ENCODE measurements around the gene LRRC41.

DNA sequence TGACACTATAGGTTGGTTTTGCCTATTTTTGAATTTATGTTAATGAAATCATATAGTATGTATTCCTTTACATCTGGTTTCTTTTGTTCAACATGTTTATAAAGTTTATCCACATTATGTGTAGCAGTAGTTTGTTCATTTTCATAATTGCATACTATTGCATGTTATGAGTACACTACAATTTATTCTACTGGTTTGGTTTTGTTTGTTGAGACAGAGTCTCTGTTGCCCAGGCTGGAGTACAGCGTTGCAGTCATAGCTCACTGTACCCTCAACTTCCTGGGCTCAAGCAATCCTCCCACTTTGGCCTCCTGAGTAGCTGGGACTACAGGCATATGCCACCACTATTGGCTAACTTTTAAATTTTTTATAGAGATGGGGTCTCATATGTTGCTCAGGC, 34.8 kb downstream of the LRRC41 start:
- TF ChIP-seq, protein P1, sequence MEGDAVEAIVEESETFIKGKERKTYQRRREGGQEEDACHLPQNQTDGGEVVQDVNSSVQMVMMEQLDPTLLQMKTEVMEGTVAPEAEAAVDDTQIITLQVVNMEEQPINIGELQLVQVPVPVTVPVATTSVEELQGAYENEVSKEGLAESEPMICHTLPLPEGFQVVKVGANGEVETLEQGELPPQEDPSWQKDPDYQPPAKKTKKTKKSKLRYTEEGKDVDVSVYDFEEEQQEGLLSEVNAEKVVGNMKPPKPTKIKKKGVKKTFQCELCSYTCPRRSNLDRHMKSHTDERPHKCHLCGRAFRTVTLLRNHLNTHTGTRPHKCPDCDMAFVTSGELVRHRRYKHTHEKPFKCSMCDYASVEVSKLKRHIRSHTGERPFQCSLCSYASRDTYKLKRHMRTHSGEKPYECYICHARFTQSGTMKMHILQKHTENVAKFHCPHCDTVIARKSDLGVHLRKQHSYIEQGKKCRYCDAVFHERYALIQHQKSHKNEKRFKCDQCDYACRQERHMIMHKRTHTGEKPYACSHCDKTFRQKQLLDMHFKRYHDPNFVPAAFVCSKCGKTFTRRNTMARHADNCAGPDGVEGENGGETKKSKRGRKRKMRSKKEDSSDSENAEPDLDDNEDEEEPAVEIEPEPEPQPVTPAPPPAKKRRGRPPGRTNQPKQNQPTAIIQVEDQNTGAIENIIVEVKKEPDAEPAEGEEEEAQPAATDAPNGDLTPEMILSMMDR (IDR thresholded peaks at IDR 0.05), result no peak
- TF ChIP-seq EP300 (IDR thresholded peaks at IDR 0.05), result no peak
- no peak for TF ChIP-seq POLR2A (IDR thresholded peaks at IDR 0.05)
